WTC11 (cell line): ENCODE results near the gene R3HDML.

Experiments
- ATF3 ChIP-seq: sonication (generic); formaldehyde crosslinking; conservative IDR thresholded peaks from 2 replicates; pipeline ENCODE4 v1.8.1; 2022; ENCODE audit warnings: mild to moderate bottlenecking, missing genetic modification reagents
- CTCF ChIP-seq: fragments of 200-600 bp; IDR thresholded peaks from 2 replicates; pipeline ENCODE4 v1.8.0; 2022; ENCODE audit warnings: antibody characterized with exemption
- FOXK1 ChIP-seq: sonication (generic); formaldehyde crosslinking; IDR thresholded peaks from 2 replicates; pipeline ENCODE4 v1.8.0; 2022; ENCODE audit warnings: mild to moderate bottlenecking, moderate library complexity, missing genetic modification reagents
- ZBTB21 ChIP-seq: sonication (generic); formaldehyde crosslinking; IDR thresholded peaks from 2 replicates; pipeline ENCODE4 v1.8.1; 2023; ENCODE audit warnings: mild to moderate bottlenecking, missing genetic modification reagents, borderline replicate concordance
- ZMAT4 ChIP-seq: fragments of 250-450 bp; sonication (Bioruptor Pico); IDR thresholded peaks from 2 replicates; pipeline ENCODE4 v1.9.0; 2021; ENCODE audit warnings: mild to moderate bottlenecking

GRCh38 chr20:44287272-44288097 lies 49.4 kb upstream of the R3HDML start:
- no peak for TF ChIP-seq ZBTB21 (CRISPR knock-in tag)
- no peak for TF ChIP-seq CTCF
- TF ChIP-seq FOXK1 (CRISPR knock-in tag): no peak
- no peak for TF ChIP-seq ATF3 (CRISPR knock-in tag)
- no peak for TF ChIP-seq ZMAT4
